Fibroblast of lung (primary cell): ENCODE results near the gene PRDM8. TPM values are rescaled to one million over a fixed set of nuclear protein-coding genes. Genes with fewer than 3 reads are reported as not detected.
A peak's percentile ranks its signal among the peaks of the same experiment; 100 is the strongest.

Source experiments
- DNase-seq, 2 donors: peaks; one replicate each; pipeline versions ENCODE4 v3.0.0 to v3.0.0-alpha.2; 2010; ENCODE audit warnings: low read depth in 2 of 2
- H2AFZ ChIP-seq: 2 replicates; pipeline ENCODE4 v1.5.1; 2012; ENCODE audit warnings: low read length, control low read depth, inconsistent platforms
- H3K27ac ChIP-seq: 2 replicates; pipeline ENCODE4 v1.5.1; 2011; ENCODE audit warnings: low read length, control low read depth; ENCODE audit not compliant: insufficient read depth
- H3K27me3 ChIP-seq: 2 replicates; pipeline ENCODE4 v1.5.1; 2011; ENCODE audit warnings: mild to moderate bottlenecking, low read length; ENCODE audit not compliant: control insufficient read depth, insufficient read depth
- H3K36me3 ChIP-seq: 2 replicates; pipeline ENCODE4 v1.5.1; 2011; ENCODE audit warnings: low read length; ENCODE audit not compliant: control insufficient read depth, insufficient read depth
- H3K4me1 ChIP-seq: 2 replicates; pipeline ENCODE4 v1.5.1; 2011; ENCODE audit warnings: low read length; ENCODE audit not compliant: control insufficient read depth, insufficient read depth; ENCODE audit errors: extremely low read depth
- H3K4me2 ChIP-seq: 2 replicates; pipeline ENCODE4 v1.5.1; 2011; ENCODE audit warnings: low read length, control low read depth; ENCODE audit not compliant: insufficient read depth; ENCODE audit errors: extremely low read depth
- H3K4me3 ChIP-seq, 4 experiments: fragments of 200-600 bp in 1 of 4; sonication (generic) in 1 of 4; replicated peaks in 1 of 4; 2 replicates each; pipeline ENCODE4 v1.5.1; 2011 to 2016; ENCODE audit warnings: low read length in 4 of 4, low read depth in 3 of 4, mild to moderate bottlenecking in 3 of 4, control low read depth in 2 of 4, inconsistent platforms in 1 of 4, mixed read lengths in 1 of 4; ENCODE audit not compliant: insufficient read depth in 1 of 4; ENCODE audit errors: control extremely low read depth in 1 of 4
- H3K79me2 ChIP-seq: 2 replicates; pipeline ENCODE4 v1.5.1; 2012; ENCODE audit warnings: mild to moderate bottlenecking, low read length, inconsistent platforms; ENCODE audit not compliant: control insufficient read depth, insufficient read depth
- H3K9ac ChIP-seq: 2 replicates; pipeline ENCODE4 v1.5.1; 2011; ENCODE audit warnings: mild to moderate bottlenecking, low read length, control low read depth; ENCODE audit not compliant: insufficient read depth
- H3K9me3 ChIP-seq: 2 replicates; pipeline ENCODE4 v1.5.1; 2012; ENCODE audit warnings: low read depth, low read length; ENCODE audit not compliant: control insufficient read depth, insufficient read depth
- H4K20me1 ChIP-seq: 2 replicates; pipeline ENCODE4 v1.5.1; 2011; ENCODE audit warnings: low read length; ENCODE audit not compliant: control insufficient read depth, insufficient read depth; ENCODE audit errors: extremely low read depth
- CTCF ChIP-seq, 2 donors: IDR thresholded peaks in 1 of 2; conservative IDR thresholded peaks in 1 of 2; 1 replicate in 1 of 2; 2 replicates in 1 of 2; pipeline ENCODE4 v1.5.1; 2011 to 2012; ENCODE audit warnings: low read length in 2 of 2, control low read depth in 1 of 2, inconsistent platforms in 1 of 2, low read depth in 1 of 2, mild to moderate bottlenecking in 1 of 2
- EZH2 ChIP-seq: IDR thresholded peaks from 2 replicates; pipeline ENCODE4 v1.5.1; 2012; ENCODE audit warnings: low read length, control low read depth, mild to moderate bottlenecking; ENCODE audit errors: missing control alignments
- polyA plus RNA-seq, 2 donors: library from polyadenylated mRNA; depleted of rRNA in 1 of 2; stranded (reverse) in 1 of 2; unstranded in 1 of 2; fragments of >200 nt; gene quantifications; 2 replicates each; pipeline ENCODE4 v1.2.1, GENCODE V29; 2011 to 2012; ENCODE audit warnings: missing spikeins in 1 of 2
- total RNA-seq: library from RNA; depleted of rRNA; stranded (reverse); fragments of >200 nt; gene quantifications from 2 replicates; pipeline ENCODE4 v1.2.1, GENCODE V29; 2014

The PRDM8 gene
- total and polyA plus RNA-seq, 2 donors (not counting 1 experiment from before 2014, with no cell fraction given): 3.3 to 8.8 TPM

- Histone ChIP-seq H3K36me3 (peaks cover 2% of the 10 kb centered on the region), H3K27me3 (no peaks in the 10 kb centered on the region), H3K4me2 (peak overlapping the region; percentile 25), H3K27ac (no peak overlapping the region), H3K9ac (no peak overlapping the region), H3K79me2 (peaks cover 24% of the 10 kb centered on the region), H4K20me1 (no peaks in the 10 kb centered on the region), H2AFZ (no peak overlapping the region), H3K4me1 (peaks cover 16% of the 10 kb centered on the region), H3K9me3 (no peaks in the 10 kb centered on the region), H3K4me3 (no peak overlapping the region)
- TF ChIP-seq CTCF (conservative IDR thresholded peaks at IDR 0.05 in 1 of 2, IDR thresholded peaks at IDR 0.05 in 1 of 2; ENCODE audit: low read depth in 1 of 2, low read length in 2 of 2): no peak
- TF ChIP-seq EZH2: no peak
- peak; percentile 62 to 70 for DNase-seq
Observed at GRCh38 chr4:80192937-80193336, 4.4 kb upstream of the PRDM8 start.

GRCh38 chr4:80195441-80196140 lies 1.7 kb upstream of the PRDM8 start:
- H3K27me3 ChIP-seq: no peaks in the 10 kb centered on the region
- H3K79me2 ChIP-seq: peaks cover 16% of the 10 kb centered on the region
- peaks cover 5% of the 10 kb centered on the region for H3K4me1 ChIP-seq
- no peak for DNase-seq
- no peak overlapping the region for H3K27ac ChIP-seq
- H3K4me3 ChIP-seq: peak overlapping the region in 1 of 4 experiments; percentile 57
- no peaks in the 10 kb centered on the region for H4K20me1 ChIP-seq
- no peaks in the 10 kb centered on the region for H3K9me3 ChIP-seq
- no peak for TF ChIP-seq EZH2
- TF ChIP-seq CTCF (conservative IDR thresholded peaks at IDR 0.05 in 1 of 2, IDR thresholded peaks at IDR 0.05 in 1 of 2; ENCODE audit: low read depth in 1 of 2, low read length in 2 of 2): no peak
- no peak overlapping the region for H2AFZ ChIP-seq
- peak overlapping the region; percentile 2 for H3K4me2 ChIP-seq
- H3K36me3 ChIP-seq: no peaks in the 10 kb centered on the region
- H3K9ac ChIP-seq: no peak overlapping the region

- Histone ChIP-seq H3K4me3 (peak overlapping the region; percentile 10 to 57 (median 28)), H3K4me2 (peak overlapping the region; percentile 90), H3K27ac (no peak overlapping the region), H3K9me3 (no peaks in the 10 kb centered on the region), H3K9ac (no peak overlapping the region), H4K20me1 (no peaks in the 10 kb centered on the region), H3K27me3 (no peaks in the 10 kb centered on the region), H2AFZ (no peak overlapping the region), H3K36me3 (no peaks in the 10 kb centered on the region), H3K79me2 (peaks cover 15% of the 10 kb centered on the region), H3K4me1 (peaks cover 5% of the 10 kb centered on the region)
- DNase-seq: peak in 1 of 2 donors; percentile 40
- no peak for TF ChIP-seq CTCF (conservative IDR thresholded peaks at IDR 0.05 in 1 of 2, IDR thresholded peaks at IDR 0.05 in 1 of 2; ENCODE audit: low read depth in 1 of 2, low read length in 2 of 2)
- no peak for TF ChIP-seq EZH2
Observed at GRCh38 chr4:80196259-80196921, 913 bp upstream of the PRDM8 start.
